ENCODE data around the gene CCNF. TPM values are rescaled to one million over a fixed set of nuclear protein-coding genes. Genes with fewer than 3 reads are reported as not detected.

CCNF gene
- total RNA-seq, 1 experiment from 2014 or later: 11.9 TPM

DNA sequence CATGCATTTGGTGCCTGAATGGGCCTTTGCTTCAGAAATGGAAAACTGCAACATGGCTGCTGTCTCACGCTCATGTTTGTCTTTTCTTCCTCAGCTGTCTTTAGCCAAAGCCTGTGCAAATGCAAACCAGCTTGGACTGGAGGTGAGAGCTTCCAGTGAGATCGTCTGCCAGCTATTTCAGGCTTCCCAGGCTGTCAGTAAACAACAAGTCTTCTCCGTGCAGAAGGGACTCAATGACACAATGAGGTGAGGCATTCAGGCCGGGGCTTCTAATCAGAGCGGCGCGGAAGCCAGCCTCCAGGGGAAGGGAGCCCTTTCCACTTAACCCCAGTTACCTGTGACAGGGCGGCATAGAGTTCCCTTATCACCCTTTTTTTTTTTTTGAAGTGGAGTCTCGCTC is 14.3 kb downstream of the CCNF start:
- TF ChIP-seq CTCF (IDR thresholded peaks at IDR 0.05; ENCODE audit: unreplicated experiment): no peak
- ChIA-PET CTCF (interaction anchor here (0.6 kb wide), 1 partner anchor 58 kb away, joined by 3 read pairs; no protein-coding TSS in a partner anchor), POLR2A (interaction anchor here (0.9 kb wide), 1 partner anchor 14 kb away, joined by 3 read pairs; no protein-coding TSS in a partner anchor)
- no TSS peak for BruUV-seq (replicated peaks)
- Mint-ChIP-seq H3K27me3 (ENCODE audit: insufficient read depth, unreplicated experiment) (no peaks in the 10 kb centered on the region), H3K27ac (ENCODE audit: low read depth, unreplicated experiment) (no peak overlapping the region), H3K4me1 (ENCODE audit: insufficient read depth, unreplicated experiment) (peaks cover 6% of the 10 kb centered on the region), H3K4me3 (ENCODE audit: unreplicated experiment) (no peak overlapping the region), H3K36me3 (ENCODE audit: insufficient read depth, unreplicated experiment) (peaks cover 47% of the 10 kb centered on the region), H3K9me3 (ENCODE audit: unreplicated experiment) (no peaks in the 10 kb centered on the region)
- intact Hi-C loops (cut with micrococcal nuclease): no loop called here
- DNase-seq (ENCODE audit: unreplicated experiment): no peak

GRCh38 chr16:2447920-2448583 is 18.8 kb downstream of the CCNF start:
- CTCF ChIA-PET: no interaction called here
- Mint-ChIP-seq H3K27me3 (ENCODE audit: insufficient read depth, unreplicated experiment) (no peaks in the 10 kb centered on the region), H3K4me1 (ENCODE audit: insufficient read depth, unreplicated experiment) (peaks cover 6% of the 10 kb centered on the region), H3K4me3 (ENCODE audit: unreplicated experiment) (no peak overlapping the region), H3K27ac (ENCODE audit: low read depth, unreplicated experiment) (no peak overlapping the region), H3K36me3 (ENCODE audit: insufficient read depth, unreplicated experiment) (peaks cover 34% of the 10 kb centered on the region), H3K9me3 (ENCODE audit: unreplicated experiment) (no peaks in the 10 kb centered on the region)
- intact Hi-C loops (cut with micrococcal nuclease): no loop called here
- BruUV-seq (replicated peaks): no TSS peak
- POLR2A ChIA-PET: interaction anchor here (0.9 kb wide), 1 partner anchor 18 kb away, joined by 3 read pairs; no protein-coding TSS in a partner anchor
- TF ChIP-seq CTCF (IDR thresholded peaks at IDR 0.05; ENCODE audit: unreplicated experiment): no peak
- peak; percentile 80 for DNase-seq (ENCODE audit: unreplicated experiment)

- Mint-ChIP-seq H3K9me3 (ENCODE audit: unreplicated experiment) (no peaks in the 10 kb centered on the region), H3K27ac (ENCODE audit: low read depth, unreplicated experiment) (no peak overlapping the region), H3K4me3 (ENCODE audit: unreplicated experiment) (no peak overlapping the region), H3K36me3 (ENCODE audit: insufficient read depth, unreplicated experiment) (peaks cover 34% of the 10 kb centered on the region), H3K27me3 (ENCODE audit: insufficient read depth, unreplicated experiment) (no peaks in the 10 kb centered on the region), H3K4me1 (ENCODE audit: insufficient read depth, unreplicated experiment) (peaks cover 6% of the 10 kb centered on the region)
- CTCF ChIA-PET: interaction anchor here (0.6 to 1.2 kb wide), 2 partner anchors 129 to 255 kb away, joined by 3 read pairs; no protein-coding TSS in a partner anchor
- TF ChIP-seq CTCF (IDR thresholded peaks at IDR 0.05; ENCODE audit: unreplicated experiment): no peak
- no TSS peak for BruUV-seq (replicated peaks)
- POLR2A ChIA-PET: no interaction called here
- intact Hi-C loops (cut with micrococcal nuclease): no loop called here
- no peak for DNase-seq (ENCODE audit: unreplicated experiment)
These were observed 19.9 kb downstream of the CCNF start for GRCh38 chr16:2449118-2449517.

DNA sequence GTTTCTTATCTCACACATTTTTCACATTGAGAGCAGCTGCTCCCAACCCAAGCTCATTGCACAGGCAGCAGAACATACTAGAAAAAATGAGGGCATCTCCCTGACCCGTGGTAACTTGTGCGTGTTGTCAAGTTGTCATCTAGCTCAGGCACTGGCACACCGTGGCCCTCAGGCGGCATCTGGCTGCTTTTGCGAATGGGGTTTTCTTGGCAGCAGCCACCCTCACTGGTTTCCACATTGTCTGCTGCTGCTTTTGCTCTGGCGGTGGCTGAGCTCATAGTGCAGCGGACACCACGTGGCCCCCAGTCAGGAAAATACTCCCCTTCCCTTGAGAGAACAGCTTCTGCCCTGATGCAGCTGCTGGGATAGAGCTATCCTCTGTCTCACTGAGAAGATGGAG is 21.3 kb downstream of the CCNF start:
- intact Hi-C loops (cut with micrococcal nuclease): no loop called here
- no TSS peak for BruUV-seq (replicated peaks)
- CTCF ChIA-PET: no interaction called here
- no peak overlapping the region for H3K27ac Mint-ChIP-seq (ENCODE audit: low read depth, unreplicated experiment)
- no peaks in the 10 kb centered on the region for H3K9me3 Mint-ChIP-seq (ENCODE audit: unreplicated experiment)
- POLR2A ChIA-PET: interaction anchor here (1.1 kb wide), 1 partner anchor 9 kb away, joined by 4 read pairs; the partner anchor contains the start of gene TEDC2
- TF ChIP-seq CTCF (IDR thresholded peaks at IDR 0.05; ENCODE audit: unreplicated experiment): no peak
- no peak for DNase-seq (ENCODE audit: unreplicated experiment)
- peaks cover 29% of the 10 kb centered on the region for H3K36me3 Mint-ChIP-seq (ENCODE audit: insufficient read depth, unreplicated experiment)
- peaks cover 6% of the 10 kb centered on the region for H3K4me1 Mint-ChIP-seq (ENCODE audit: insufficient read depth, unreplicated experiment)
- no peaks in the 10 kb centered on the region for H3K27me3 Mint-ChIP-seq (ENCODE audit: insufficient read depth, unreplicated experiment)
- H3K4me3 Mint-ChIP-seq (ENCODE audit: unreplicated experiment): no peak overlapping the region
